GM04503 (cell line): Measurements from ENCODE around the gene IGFBP5.
A peak's percentile ranks its signal among the peaks of the same experiment; 100 is the strongest.

Source experiments
- DNase-seq: peaks from one replicate; pipeline ENCODE4 v3.0.0-alpha.2; 2012; ENCODE audit warnings: low read depth

Gene IGFBP5

GRCh38 chr2:216665717-216666116 lies 29.6 kb downstream of the IGFBP5 start:
- no peak for DNase-seq

GRCh38 chr2:216665242-216665641 lies 30.1 kb downstream of the IGFBP5 start:
- no peak for DNase-seq

- no peak for DNase-seq
Observed at GRCh38 chr2:216664593-216665034, 30.7 kb downstream of the IGFBP5 start.

GRCh38 chr2:216663846-216664245 lies 31.5 kb downstream of the IGFBP5 start:
- DNase-seq, result no peak

GRCh38 chr2:216663106-216663505 lies 32.2 kb downstream of the IGFBP5 start:
- DNase-seq, result no peak

GRCh38 chr2:216661639-216662375 lies 33.5 kb downstream of the IGFBP5 start:
- no peak for DNase-seq

- no peak for DNase-seq
Observed at GRCh38 chr2:216661051-216661450, 34.3 kb downstream of the IGFBP5 start.

- no peak for DNase-seq
Observed at GRCh38 chr2:216660496-216660895, 34.9 kb downstream of the IGFBP5 start.

GRCh38 chr2:216659276-216659675 lies 36.1 kb downstream of the IGFBP5 start:
- no peak for DNase-seq

- DNase-seq, result no peak
Observed at GRCh38 chr2:216658757-216659156, 36.6 kb downstream of the IGFBP5 start.

GRCh38 chr2:216657980-216658379 lies 37.4 kb downstream of the IGFBP5 start:
- no peak for DNase-seq

- no peak for DNase-seq
Observed at GRCh38 chr2:216657086-216657855, 38.1 kb downstream of the IGFBP5 start.

- no peak for DNase-seq
Observed at GRCh38 chr2:216654528-216655052, 40.8 kb downstream of the IGFBP5 start.

- DNase-seq, result no peak
Observed at GRCh38 chr2:216653931-216654365, 41.4 kb downstream of the IGFBP5 start.

- no peak for DNase-seq
Observed at GRCh38 chr2:216653093-216653799, 42.1 kb downstream of the IGFBP5 start.

GRCh38 chr2:216652566-216652965 lies 42.8 kb downstream of the IGFBP5 start:
- DNase-seq, result no peak

GRCh38 chr2:216651351-216651881 lies 43.9 kb downstream of the IGFBP5 start:
- no peak for DNase-seq

GRCh38 chr2:216650626-216651257 lies 44.6 kb downstream of the IGFBP5 start:
- no peak for DNase-seq

GRCh38 chr2:216649574-216649973 lies 45.8 kb downstream of the IGFBP5 start:
- no peak for DNase-seq

- DNase-seq, result peak; percentile 31
Observed at GRCh38 chr2:216648105-216648504, 47.2 kb downstream of the IGFBP5 start.

GRCh38 chr2:216646116-216646515 lies 49.2 kb downstream of the IGFBP5 start:
- no peak for DNase-seq

GRCh38 chr2:216645636-216645950 lies 49.8 kb downstream of the IGFBP5 start:
- DNase-seq, result no peak
